Thyroid gland (tissue), 4 donors: ENCODE measurements around the gene BCL3.

Experiments
- POLR2A ChIP-seq, 2 donors: fragments of 450-650 bp; IDR thresholded peaks; one replicate each; pipeline ENCODE4 v1.6.1; 2017; ENCODE audit warnings: antibody characterized with exemption in 2 of 2, mild to moderate bottlenecking in 2 of 2, moderate library complexity in 1 of 2
- TF ChIP-seq, protein P1 (sequence below), 6 experiments: fragments of 200-600 bp in 3 of 6; fragments of 450-650 bp in 3 of 6; sonication (generic) in 3 of 6; IDR thresholded peaks; one replicate each; pipeline ENCODE4 v1.5.1; 2016 to 2019; ENCODE audit warnings: antibody characterized with exemption in 6 of 6, mild to moderate bottlenecking in 2 of 6, inconsistent platforms in 1 of 6, moderate library complexity in 1 of 6

DNA sequence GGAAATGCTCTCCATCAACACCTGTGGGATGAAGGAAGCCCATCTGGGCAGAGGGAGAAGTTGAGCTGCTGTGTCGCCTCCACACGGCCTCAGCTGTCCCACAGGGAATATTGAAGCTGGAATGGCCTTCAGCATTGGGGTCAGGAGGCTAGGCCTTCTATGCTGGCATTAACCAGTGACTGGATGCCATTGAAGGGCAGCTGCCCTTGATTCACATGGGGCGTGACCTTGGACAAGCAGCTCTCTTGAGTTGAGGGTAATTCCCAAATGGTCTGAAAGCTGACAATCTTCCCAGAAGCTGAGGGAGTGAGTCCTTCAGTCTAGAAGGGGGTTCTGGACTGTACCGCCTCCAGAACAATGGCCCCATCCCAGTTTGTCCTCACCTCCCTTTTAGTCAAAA lies 6.7 kb downstream of the BCL3 start:
- TF ChIP-seq, protein P1, sequence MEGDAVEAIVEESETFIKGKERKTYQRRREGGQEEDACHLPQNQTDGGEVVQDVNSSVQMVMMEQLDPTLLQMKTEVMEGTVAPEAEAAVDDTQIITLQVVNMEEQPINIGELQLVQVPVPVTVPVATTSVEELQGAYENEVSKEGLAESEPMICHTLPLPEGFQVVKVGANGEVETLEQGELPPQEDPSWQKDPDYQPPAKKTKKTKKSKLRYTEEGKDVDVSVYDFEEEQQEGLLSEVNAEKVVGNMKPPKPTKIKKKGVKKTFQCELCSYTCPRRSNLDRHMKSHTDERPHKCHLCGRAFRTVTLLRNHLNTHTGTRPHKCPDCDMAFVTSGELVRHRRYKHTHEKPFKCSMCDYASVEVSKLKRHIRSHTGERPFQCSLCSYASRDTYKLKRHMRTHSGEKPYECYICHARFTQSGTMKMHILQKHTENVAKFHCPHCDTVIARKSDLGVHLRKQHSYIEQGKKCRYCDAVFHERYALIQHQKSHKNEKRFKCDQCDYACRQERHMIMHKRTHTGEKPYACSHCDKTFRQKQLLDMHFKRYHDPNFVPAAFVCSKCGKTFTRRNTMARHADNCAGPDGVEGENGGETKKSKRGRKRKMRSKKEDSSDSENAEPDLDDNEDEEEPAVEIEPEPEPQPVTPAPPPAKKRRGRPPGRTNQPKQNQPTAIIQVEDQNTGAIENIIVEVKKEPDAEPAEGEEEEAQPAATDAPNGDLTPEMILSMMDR (IDR thresholded peaks at IDR 0.05) = no peak
- no peak for TF ChIP-seq POLR2A (IDR thresholded peaks at IDR 0.05)
